ENCODE measurements around the gene RAB3IL1.
A peak's percentile ranks its signal among the peaks of the same experiment; 100 is the strongest.

The RAB3IL1 gene

DNA sequence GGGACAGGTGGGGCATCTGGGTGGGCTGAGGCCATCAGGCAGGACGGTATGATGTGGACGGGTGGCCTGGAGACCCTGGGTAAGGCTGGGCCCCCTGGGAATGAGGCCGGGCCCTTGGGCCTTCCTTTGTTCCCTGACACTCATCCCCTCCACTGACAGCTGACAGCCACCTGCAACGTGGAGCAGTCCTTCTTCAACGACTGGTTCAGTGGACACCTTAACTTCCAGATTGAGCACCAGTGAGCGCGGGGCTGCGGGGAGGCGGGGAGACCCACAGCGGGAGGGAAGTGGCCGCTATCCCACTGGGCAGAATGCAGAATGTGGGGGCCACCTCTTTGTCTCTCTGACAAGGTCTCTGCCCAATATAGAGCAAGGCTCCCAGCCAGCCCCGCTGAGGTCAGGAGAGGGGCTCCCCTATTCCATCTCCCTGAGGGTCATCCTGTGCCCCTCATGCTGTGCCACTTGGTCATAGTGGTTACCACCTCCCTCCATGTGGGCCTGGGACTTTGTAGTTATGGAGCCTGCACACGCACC is 53.8 kb downstream of the RAB3IL1 start:
- Histone ChIP-seq H3K36me3 (ENCODE audit: insufficient read depth, low read length) (peaks cover 62% of the 10 kb centered on the region), H3K27ac (no peak overlapping the region), H3K4me3 (no peak overlapping the region), H3K9ac (ENCODE audit: insufficient read length) (no peak overlapping the region), H3K9me3 (ENCODE audit: low read depth, low read length) (no peaks in the 10 kb centered on the region)
- DNase-seq (ENCODE audit: low read depth, low spot score), result no peak
- TF ChIP-seq EZH2 (IDR thresholded peaks at IDR 0.05) (no peak), FOXP2 (optimal IDR thresholded peaks at IDR 0.05; ENCODE audit: control extremely low read depth, extremely low read length, insufficient read depth) (no peak), POLR2AphosphoS5 (IDR thresholded peaks at IDR 0.05; ENCODE audit: borderline replicate concordance, low read depth, low read length) (no peak)

GRCh38 chr11:61862714-61863547 is 54.4 kb downstream of the RAB3IL1 start:
- no peak for DNase-seq (ENCODE audit: low read depth, low spot score)
- Histone ChIP-seq H3K36me3 (ENCODE audit: insufficient read depth, low read length) (peaks cover 68% of the 10 kb centered on the region), H3K4me3 (no peak overlapping the region), H3K27ac (peak overlapping the region; percentile 42; the same call in 1 of the 2 replicates), H3K9me3 (ENCODE audit: low read depth, low read length) (no peaks in the 10 kb centered on the region), H3K9ac (ENCODE audit: insufficient read length) (no peak overlapping the region)
- TF ChIP-seq EZH2 (IDR thresholded peaks at IDR 0.05), result no peak
- TF ChIP-seq POLR2AphosphoS5 (IDR thresholded peaks at IDR 0.05; ENCODE audit: borderline replicate concordance, low read depth, low read length), result no peak; the same call in 1 of the 2 replicates
- TF ChIP-seq FOXP2 (optimal IDR thresholded peaks at IDR 0.05; ENCODE audit: control extremely low read depth, extremely low read length, insufficient read depth), result no peak

DNA sequence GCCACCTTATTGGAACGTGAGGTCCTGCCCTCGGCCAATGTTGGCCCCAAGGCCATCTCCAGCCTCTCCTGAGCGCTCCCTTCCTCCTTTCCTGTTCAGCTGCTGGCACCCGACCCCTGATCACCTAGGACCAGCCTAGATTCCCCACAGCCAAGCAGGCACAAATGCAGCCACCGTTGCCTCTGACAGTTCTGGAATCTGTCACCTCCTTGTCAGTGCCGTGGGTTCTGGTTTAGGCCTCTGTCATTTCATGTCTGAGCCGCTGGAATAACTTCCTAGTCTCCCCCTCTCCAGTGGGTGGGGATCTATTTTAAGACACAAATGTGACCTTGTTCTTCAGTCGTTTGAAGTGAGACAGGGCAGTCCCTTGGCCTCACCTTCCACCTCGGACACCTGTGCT is 55.7 kb downstream of the RAB3IL1 start:
- peaks cover 81% of the 10 kb centered on the region for H3K36me3 ChIP-seq (ENCODE audit: insufficient read depth, low read length)
- H3K4me3 ChIP-seq, result no peak overlapping the region
- no peaks in the 10 kb centered on the region for H3K9me3 ChIP-seq (ENCODE audit: low read depth, low read length)
- H3K27ac ChIP-seq, result no peak overlapping the region
- TF ChIP-seq FOXP2 (optimal IDR thresholded peaks at IDR 0.05; ENCODE audit: control extremely low read depth, extremely low read length, insufficient read depth) (no peak), EZH2 (IDR thresholded peaks at IDR 0.05) (no peak), POLR2AphosphoS5 (IDR thresholded peaks at IDR 0.05; ENCODE audit: borderline replicate concordance, low read depth, low read length) (no peak)
- no peak overlapping the region for H3K9ac ChIP-seq (ENCODE audit: insufficient read length)
- DNase-seq (ENCODE audit: low read depth, low spot score), result no peak

- Histone ChIP-seq H3K9me3 (ENCODE audit: low read depth, low read length) (no peaks in the 10 kb centered on the region), H3K36me3 (ENCODE audit: insufficient read depth, low read length) (peaks cover 91% of the 10 kb centered on the region), H3K4me3 (no peak overlapping the region), H3K9ac (ENCODE audit: insufficient read length) (no peak overlapping the region), H3K27ac (no peak overlapping the region)
- no peak for DNase-seq (ENCODE audit: low read depth, low spot score)
- TF ChIP-seq EZH2 (IDR thresholded peaks at IDR 0.05), result no peak
- TF ChIP-seq FOXP2 (optimal IDR thresholded peaks at IDR 0.05; ENCODE audit: control extremely low read depth, extremely low read length, insufficient read depth), result no peak
Observed at GRCh38 chr11:61860054-61860903, 57.1 kb downstream of the RAB3IL1 start.

GRCh38 chr11:61855939-61856680 is 61.3 kb downstream of the RAB3IL1 start:
- no peak for DNase-seq (ENCODE audit: low read depth, low spot score)
- peaks cover 93% of the 10 kb centered on the region for H3K36me3 ChIP-seq (ENCODE audit: insufficient read depth, low read length)

DNA sequence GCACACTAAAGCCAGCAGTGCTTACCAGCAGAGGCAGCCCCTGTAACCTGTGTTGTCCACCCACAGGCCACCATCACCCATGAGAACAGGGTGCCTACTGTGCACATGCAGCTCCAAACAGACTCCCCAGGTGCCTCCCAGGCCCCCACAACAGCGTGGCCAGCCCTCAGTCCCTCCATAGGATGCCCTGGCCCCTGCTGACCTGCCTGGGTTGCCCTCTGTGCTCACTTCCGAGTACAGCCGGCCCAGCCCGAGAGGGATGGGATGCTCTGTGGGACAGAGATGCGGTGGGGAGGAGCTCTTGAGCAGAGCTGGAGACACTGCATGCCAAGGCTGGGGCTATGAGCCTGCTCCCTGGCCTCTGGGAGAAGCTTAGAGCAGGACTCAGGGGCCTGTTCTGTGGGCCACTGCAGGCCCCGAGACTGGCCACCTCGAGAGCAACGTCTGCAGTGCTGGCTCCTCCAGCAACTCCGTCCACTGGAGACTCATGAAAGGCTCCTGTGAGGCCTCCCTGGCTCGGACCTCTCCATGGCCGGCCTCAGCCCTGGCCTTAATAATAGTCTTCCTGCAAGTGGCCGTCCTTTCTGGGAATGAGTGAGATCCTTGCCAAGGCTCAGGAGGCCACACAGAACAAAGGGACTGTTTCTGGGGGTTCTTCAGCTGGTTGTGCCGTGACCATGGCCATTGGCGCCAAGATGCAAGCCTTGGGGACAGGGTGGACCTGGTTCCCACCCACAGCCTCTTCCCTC is 62.2 kb downstream of the RAB3IL1 start:
- DNase-seq (ENCODE audit: low read depth, low spot score), result no peak
- H3K4me3 ChIP-seq, result no peak overlapping the region
- H3K36me3 ChIP-seq (ENCODE audit: insufficient read depth, low read length), result peaks cover 95% of the 10 kb centered on the region
- no peaks in the 10 kb centered on the region for H3K9me3 ChIP-seq (ENCODE audit: low read depth, low read length)
- no peak overlapping the region for H3K9ac ChIP-seq (ENCODE audit: insufficient read length)
- H3K27ac ChIP-seq, result 0 out of 2 replicates have a peak overlapping the region, but pooled peaks have one; percentile 14
- TF ChIP-seq EZH2 (IDR thresholded peaks at IDR 0.05), result no peak
- no peak for TF ChIP-seq FOXP2 (optimal IDR thresholded peaks at IDR 0.05; ENCODE audit: control extremely low read depth, extremely low read length, insufficient read depth)
- no peak; the same call in 1 of the 2 replicates for TF ChIP-seq POLR2AphosphoS5 (IDR thresholded peaks at IDR 0.05; ENCODE audit: borderline replicate concordance, low read depth, low read length)

More at GRCh38 chr11:61855939-61856680, 61.3 kb downstream of the RAB3IL1 start:
- Histone ChIP-seq H3K9me3 (ENCODE audit: low read depth, low read length) (no peaks in the 10 kb centered on the region), H3K4me3 (no peak overlapping the region), H3K9ac (ENCODE audit: insufficient read length) (no peak overlapping the region), H3K27ac (peak overlapping the region; percentile 36; the same call in 1 of the 2 replicates)
- TF ChIP-seq FOXP2 (optimal IDR thresholded peaks at IDR 0.05; ENCODE audit: control extremely low read depth, extremely low read length, insufficient read depth) (no peak), EZH2 (IDR thresholded peaks at IDR 0.05) (no peak), POLR2AphosphoS5 (IDR thresholded peaks at IDR 0.05; ENCODE audit: borderline replicate concordance, low read depth, low read length) (no peak)

DNA sequence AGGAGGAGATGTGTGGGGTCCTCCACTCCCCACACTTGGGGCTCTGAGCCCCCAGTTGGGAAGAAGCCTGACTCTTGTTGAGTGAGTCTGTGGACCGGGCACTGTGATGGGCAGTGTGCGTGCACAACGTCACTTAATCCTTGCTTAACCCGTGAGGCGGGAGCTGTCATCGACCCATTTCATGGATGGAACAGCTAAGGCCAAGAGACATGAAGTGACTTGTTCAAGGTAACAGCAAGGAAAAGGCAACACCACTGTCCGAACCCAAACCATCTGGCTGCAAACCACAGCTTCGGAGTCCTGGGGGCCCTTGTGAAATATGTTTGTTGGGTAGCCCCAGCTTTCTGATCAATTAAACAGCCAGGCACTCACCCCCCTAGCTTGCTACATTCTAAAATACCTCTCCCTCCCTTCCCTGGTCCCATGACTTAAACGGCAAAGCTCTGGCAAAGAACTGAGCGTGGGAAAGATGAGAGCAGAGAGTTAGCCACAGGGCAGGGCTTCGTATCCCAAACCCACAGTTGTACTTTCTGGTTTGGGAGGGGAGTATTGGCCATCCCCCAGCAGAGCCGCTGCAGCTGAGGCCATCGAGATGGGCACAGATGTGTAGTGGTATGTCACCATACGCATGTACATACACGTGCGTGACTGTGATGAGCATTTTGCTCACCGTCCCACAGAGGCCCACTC is 63.0 kb downstream of the RAB3IL1 start:
- Histone ChIP-seq H3K36me3 (ENCODE audit: insufficient read depth, low read length) (peaks cover 95% of the 10 kb centered on the region), H3K9me3 (ENCODE audit: low read depth, low read length) (no peaks in the 10 kb centered on the region), H3K4me3 (no peak overlapping the region), H3K9ac (ENCODE audit: insufficient read length) (no peak overlapping the region), H3K27ac (peak overlapping the region; percentile 89)
- no peak for TF ChIP-seq EZH2 (IDR thresholded peaks at IDR 0.05)
- TF ChIP-seq FOXP2 (optimal IDR thresholded peaks at IDR 0.05; ENCODE audit: control extremely low read depth, extremely low read length, insufficient read depth), result no peak
- TF ChIP-seq POLR2AphosphoS5 (IDR thresholded peaks at IDR 0.05; ENCODE audit: borderline replicate concordance, low read depth, low read length), result no peak
- DNase-seq (ENCODE audit: low read depth, low spot score), result no peak

Measured in SK-N-MC (cell line).